ENCODE measurements around the gene DNPH1. TPM values are rescaled to one million over a fixed set of nuclear protein-coding genes. Genes with fewer than 3 reads are reported as not detected.

Gene DNPH1, protein sequence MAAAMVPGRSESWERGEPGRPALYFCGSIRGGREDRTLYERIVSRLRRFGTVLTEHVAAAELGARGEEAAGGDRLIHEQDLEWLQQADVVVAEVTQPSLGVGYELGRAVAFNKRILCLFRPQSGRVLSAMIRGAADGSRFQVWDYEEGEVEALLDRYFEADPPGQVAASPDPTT
- 32.9 and 33.3 TPM in 2 replicates for total RNA-seq

DNA sequence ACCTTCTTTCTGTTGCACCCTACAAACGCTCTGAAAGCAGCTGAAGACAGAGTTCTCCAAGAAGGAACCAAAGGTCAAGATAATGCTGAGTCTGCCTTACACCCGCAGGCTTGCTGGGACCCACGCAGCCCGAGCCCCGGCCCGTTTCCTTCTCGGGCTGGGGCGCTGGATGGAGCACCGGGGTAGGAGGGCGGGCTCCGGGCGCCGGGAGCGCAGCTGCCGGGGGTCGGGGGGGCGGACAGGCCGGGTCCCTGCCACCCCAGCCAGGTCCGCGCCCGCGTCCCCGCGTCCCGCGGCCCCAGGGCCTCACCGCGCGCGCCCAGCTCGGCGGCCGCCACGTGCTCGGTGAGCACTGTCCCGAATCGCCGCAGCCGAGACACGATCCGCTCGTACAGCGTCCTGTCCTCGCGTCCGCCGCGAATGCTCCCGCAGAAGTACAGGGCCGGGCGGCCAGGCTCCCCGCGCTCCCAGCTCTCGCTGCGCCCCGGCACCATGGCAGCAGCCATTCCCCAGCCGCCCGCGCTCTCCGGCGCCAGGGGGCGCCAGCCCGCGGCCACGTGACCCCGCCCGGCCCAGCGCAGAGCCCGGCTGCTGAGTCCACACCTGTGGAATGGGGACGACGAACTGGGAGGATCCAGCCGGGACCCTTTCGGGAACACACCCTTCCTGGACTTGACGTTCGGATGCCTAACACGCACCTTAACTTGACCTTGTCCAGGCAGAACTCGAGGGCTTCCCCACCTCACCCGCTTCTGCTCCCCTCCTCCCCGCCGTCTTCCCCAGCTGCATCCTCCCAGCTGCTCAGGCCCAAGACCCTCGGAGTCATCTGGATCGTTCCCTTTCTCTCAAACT, at the start of gene DNPH1:
TSS of gene DNPH1 (minus strand) at position 531 of the 852 bp plus-strand sequence. CDS start at position 506, 25 bp downstream.
- Histone ChIP-seq H3K4me2 (ENCODE audit: insufficient read depth, low read length) (peak within 1 kb of the TSS; percentile 92), H3K36me3 (ENCODE audit: insufficient read depth, low read length) (no peaks in the 10 kb centered on the region), H3K27me3 (ENCODE audit: insufficient read depth, low read length) (peaks cover 19% of the 10 kb centered on the region), H4K20me1 (ENCODE audit: insufficient read depth, low read length) (no peaks in the 10 kb centered on the region), H3K79me2 (ENCODE audit: insufficient read depth, low read length) (no peaks in the 10 kb centered on the region), H3K9me3 (ENCODE audit: low read depth, low read length) (no peaks in the 10 kb centered on the region), H3K4me1 (ENCODE audit: insufficient read depth, low read length) (no peaks in the 10 kb centered on the region), H3K4me3 (ENCODE audit: insufficient read depth, low read length) (peak within 1 kb of the TSS; percentile 78), H2AFZ (ENCODE audit: low read length) (peak within 1 kb of the TSS; percentile 93), H3K27ac (ENCODE audit: low read depth, low read length) (no peak within 1 kb of the TSS)
- TF ChIP-seq, protein P1, sequence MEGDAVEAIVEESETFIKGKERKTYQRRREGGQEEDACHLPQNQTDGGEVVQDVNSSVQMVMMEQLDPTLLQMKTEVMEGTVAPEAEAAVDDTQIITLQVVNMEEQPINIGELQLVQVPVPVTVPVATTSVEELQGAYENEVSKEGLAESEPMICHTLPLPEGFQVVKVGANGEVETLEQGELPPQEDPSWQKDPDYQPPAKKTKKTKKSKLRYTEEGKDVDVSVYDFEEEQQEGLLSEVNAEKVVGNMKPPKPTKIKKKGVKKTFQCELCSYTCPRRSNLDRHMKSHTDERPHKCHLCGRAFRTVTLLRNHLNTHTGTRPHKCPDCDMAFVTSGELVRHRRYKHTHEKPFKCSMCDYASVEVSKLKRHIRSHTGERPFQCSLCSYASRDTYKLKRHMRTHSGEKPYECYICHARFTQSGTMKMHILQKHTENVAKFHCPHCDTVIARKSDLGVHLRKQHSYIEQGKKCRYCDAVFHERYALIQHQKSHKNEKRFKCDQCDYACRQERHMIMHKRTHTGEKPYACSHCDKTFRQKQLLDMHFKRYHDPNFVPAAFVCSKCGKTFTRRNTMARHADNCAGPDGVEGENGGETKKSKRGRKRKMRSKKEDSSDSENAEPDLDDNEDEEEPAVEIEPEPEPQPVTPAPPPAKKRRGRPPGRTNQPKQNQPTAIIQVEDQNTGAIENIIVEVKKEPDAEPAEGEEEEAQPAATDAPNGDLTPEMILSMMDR (IDR thresholded peaks at IDR 0.05; ENCODE audit: extremely low read depth, low read depth, low read length): peak; percentile 64
- DNase-seq (ENCODE audit: insufficient read length, low spot score, missing footprints): peak; percentile 99

DNA sequence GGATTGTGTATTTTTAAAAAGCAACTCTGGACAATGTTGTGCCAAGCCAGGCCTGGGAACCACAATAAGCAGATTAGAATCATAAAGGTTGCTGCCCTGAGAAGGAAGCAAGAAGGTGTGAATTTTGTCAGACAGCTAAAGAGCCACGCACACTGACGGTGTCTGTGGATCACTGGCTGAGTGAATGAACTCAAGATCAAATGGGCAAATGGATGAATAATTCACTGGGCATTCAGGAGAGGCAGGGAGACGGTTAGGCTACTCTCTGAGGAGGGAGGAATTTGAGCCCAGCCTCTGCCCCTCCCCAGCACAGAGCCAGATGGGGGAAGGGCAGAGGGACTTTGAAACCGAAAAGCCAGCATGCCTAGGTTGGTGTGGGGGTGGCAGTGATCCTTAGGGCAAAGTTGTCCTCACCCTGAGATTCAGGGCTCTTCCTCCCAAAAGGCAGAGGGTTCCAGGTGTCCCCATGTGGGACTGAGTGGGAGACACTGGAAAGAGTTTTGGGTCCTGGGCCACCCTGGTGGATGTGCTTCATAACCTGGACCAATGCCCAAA, 49.3 kb upstream of the DNPH1 start:
- H3K36me3 ChIP-seq (ENCODE audit: insufficient read depth, low read length): no peaks in the 10 kb centered on the region
- peaks cover 16% of the 10 kb centered on the region for H3K27me3 ChIP-seq (ENCODE audit: insufficient read depth, low read length)
- H3K27ac ChIP-seq (ENCODE audit: low read depth, low read length): peak overlapping the region; percentile 68
- H3K79me2 ChIP-seq (ENCODE audit: insufficient read depth, low read length): no peaks in the 10 kb centered on the region
- TF ChIP-seq, protein P1 (IDR thresholded peaks at IDR 0.05; ENCODE audit: extremely low read depth, low read depth, low read length): no peak
- peaks cover 17% of the 10 kb centered on the region for H3K4me1 ChIP-seq (ENCODE audit: insufficient read depth, low read length)
- H3K9me3 ChIP-seq (ENCODE audit: low read depth, low read length): no peaks in the 10 kb centered on the region
- H2AFZ ChIP-seq (ENCODE audit: low read length): peak overlapping the region; percentile 71
- no peaks in the 10 kb centered on the region for H4K20me1 ChIP-seq (ENCODE audit: insufficient read depth, low read length)
- H3K4me3 ChIP-seq (ENCODE audit: insufficient read depth, low read length): no peak overlapping the region
- peak overlapping the region; percentile 33 for H3K4me2 ChIP-seq (ENCODE audit: insufficient read depth, low read length)
- DNase-seq (ENCODE audit: insufficient read length, low spot score, missing footprints): peak; percentile 98

DNA sequence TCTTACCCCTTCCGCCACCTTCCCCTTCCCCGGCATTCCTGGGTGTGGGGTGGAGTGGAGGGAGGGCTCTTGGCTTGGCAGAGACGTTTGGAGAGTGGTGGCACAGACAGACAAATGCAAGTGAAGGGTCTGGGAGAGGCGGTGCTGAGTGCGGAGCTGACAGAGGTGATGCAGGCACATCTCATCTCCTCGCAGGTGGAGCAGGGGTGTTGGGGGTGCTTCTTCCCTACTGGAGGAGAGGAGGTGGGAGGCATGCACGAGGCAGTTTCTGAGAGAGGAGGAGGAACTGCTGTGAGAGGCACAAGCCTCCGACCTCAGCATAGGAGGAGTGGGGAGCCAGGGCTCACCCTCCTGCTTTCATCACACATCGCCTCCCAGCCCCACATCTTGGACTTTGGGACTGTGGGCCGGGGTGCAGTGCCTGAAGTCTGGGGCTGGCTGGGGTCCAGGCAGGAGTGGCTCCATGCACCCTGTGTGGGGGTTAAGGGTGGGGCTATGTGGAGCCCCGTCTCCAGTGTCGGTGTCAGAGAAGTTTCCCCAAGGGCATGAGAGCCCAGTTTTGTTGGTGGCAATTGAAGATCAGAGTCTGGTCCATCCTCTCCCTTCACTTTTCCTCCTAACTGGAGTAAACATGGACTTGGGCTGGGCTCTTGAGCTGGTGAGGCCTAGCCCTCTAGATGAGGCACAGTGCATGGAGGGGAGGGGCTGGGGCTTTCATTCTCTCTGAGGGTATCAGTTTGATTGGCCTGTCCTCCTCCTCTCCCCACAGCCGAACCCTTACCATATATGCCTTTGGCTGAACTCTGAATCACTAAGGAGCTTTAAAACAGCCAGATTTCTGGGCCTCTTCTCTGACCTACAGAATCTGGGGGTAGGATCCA, 48.6 kb upstream of the DNPH1 start:
- H3K4me2 ChIP-seq (ENCODE audit: insufficient read depth, low read length): peak overlapping the region; percentile 33
- H2AFZ ChIP-seq (ENCODE audit: low read length): peak overlapping the region; percentile 71
- H3K4me1 ChIP-seq (ENCODE audit: insufficient read depth, low read length): peaks cover 17% of the 10 kb centered on the region
- peaks cover 20% of the 10 kb centered on the region for H3K27me3 ChIP-seq (ENCODE audit: insufficient read depth, low read length)
- no peaks in the 10 kb centered on the region for H3K79me2 ChIP-seq (ENCODE audit: insufficient read depth, low read length)
- no peaks in the 10 kb centered on the region for H3K36me3 ChIP-seq (ENCODE audit: insufficient read depth, low read length)
- TF ChIP-seq, protein P1 (IDR thresholded peaks at IDR 0.05; ENCODE audit: extremely low read depth, low read depth, low read length): no peak
- peak overlapping the region; percentile 68 for H3K27ac ChIP-seq (ENCODE audit: low read depth, low read length)
- DNase-seq (ENCODE audit: insufficient read length, low spot score, missing footprints): peak; percentile 94
- no peaks in the 10 kb centered on the region for H3K9me3 ChIP-seq (ENCODE audit: low read depth, low read length)
- no peaks in the 10 kb centered on the region for H4K20me1 ChIP-seq (ENCODE audit: insufficient read depth, low read length)
- H3K4me3 ChIP-seq (ENCODE audit: insufficient read depth, low read length): no peak overlapping the region
